ENCODE measurements around the gene PNLIPRP2. TPM values are rescaled to one million over a fixed set of nuclear protein-coding genes. Genes with fewer than 3 reads are reported as not detected.

The PNLIPRP2 gene
- polyA plus RNA-seq, 1 of the 3 experiments (the other 2 are of a cell fraction): not detected

DNA sequence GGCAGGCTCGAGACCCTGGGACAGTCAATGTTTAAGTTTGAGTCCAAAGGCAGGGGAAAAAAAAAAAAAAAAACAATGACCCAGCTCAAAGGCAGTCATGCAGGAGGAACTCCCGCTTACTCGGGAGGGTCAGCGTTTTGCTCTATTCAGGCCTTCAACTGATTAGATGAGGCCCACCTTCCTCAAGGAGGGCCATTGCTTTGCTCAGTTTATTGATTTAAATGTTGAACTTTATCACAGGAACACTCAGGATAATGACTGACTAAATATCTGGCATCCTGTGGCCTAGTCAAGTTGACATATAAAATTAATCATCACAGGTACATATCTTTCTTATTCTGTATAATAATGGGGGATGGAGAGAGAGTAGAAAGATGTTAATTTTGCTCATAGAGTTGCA lies 69.0 kb downstream of the PNLIPRP2 start:
- Histone ChIP-seq H3K4me3 (ENCODE audit: low read depth in 2 of 2, low read length in 1 of 2) (no peak overlapping the region), H4K20me1 (ENCODE audit: insufficient read depth) (no peaks in the 10 kb centered on the region), H3K9me2 (no peaks in the 10 kb centered on the region), H3K27me3 (ENCODE audit: insufficient read depth) (no peaks in the 10 kb centered on the region), H3K36me3 (replicated peaks in 1 of 2; ENCODE audit: control insufficient read depth in 1 of 2, insufficient read depth in 2 of 2, low read length in 1 of 2) (no peaks in the 10 kb centered on the region), H3F3A (replicated peaks; ENCODE audit: insufficient read depth) (no peaks in the 10 kb centered on the region), H2AFZ (ENCODE audit: low read depth) (no peak overlapping the region), H3K9me3 (no peaks in the 10 kb centered on the region), H3K79me2 (ENCODE audit: insufficient read depth) (no peaks in the 10 kb centered on the region), H3K27ac (ENCODE audit: low read depth in 2 of 2, low read length in 1 of 2) (no peak overlapping the region), H3K4me1 (ENCODE audit: control insufficient read depth in 1 of 2, insufficient read depth in 2 of 2, low read depth in 1 of 2, low read length in 1 of 2) (peaks cover 5 to 6% of the 10 kb centered on the region in 2 experiments; a peak in 1 of 4 replicates), H3K9ac (no peak overlapping the region), H3K4me2 (no peak overlapping the region)
- WGBS (ENCODE audit: low lambda C conversion rate): 89% methylated on average over 4 of the region's 4 CpGs
- TF ChIP-seq FOXM1 (IDR thresholded peaks at IDR 0.05; ENCODE audit: low read depth): no peak
- TF ChIP-seq, protein P1, sequence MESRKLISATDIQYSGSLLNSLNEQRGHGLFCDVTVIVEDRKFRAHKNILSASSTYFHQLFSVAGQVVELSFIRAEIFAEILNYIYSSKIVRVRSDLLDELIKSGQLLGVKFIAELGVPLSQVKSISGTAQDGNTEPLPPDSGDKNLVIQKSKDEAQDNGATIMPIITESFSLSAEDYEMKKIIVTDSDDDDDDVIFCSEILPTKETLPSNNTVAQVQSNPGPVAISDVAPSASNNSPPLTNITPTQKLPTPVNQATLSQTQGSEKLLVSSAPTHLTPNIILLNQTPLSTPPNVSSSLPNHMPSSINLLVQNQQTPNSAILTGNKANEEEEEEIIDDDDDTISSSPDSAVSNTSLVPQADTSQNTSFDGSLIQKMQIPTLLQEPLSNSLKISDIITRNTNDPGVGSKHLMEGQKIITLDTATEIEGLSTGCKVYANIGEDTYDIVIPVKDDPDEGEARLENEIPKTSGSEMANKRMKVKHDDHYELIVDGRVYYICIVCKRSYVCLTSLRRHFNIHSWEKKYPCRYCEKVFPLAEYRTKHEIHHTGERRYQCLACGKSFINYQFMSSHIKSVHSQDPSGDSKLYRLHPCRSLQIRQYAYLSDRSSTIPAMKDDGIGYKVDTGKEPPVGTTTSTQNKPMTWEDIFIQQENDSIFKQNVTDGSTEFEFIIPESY (IDR thresholded peaks at IDR 0.05; ENCODE audit: borderline replicate concordance, low read depth): no peak
- no peak for TF ChIP-seq EZH2phosphoT487 (IDR thresholded peaks at IDR 0.05; ENCODE audit: borderline replicate concordance, low read depth)
- no peak for TF ChIP-seq FOSL2 (IDR thresholded peaks at IDR 0.05; ENCODE audit: borderline replicate concordance, low read depth)
- TF ChIP-seq, protein P2, sequence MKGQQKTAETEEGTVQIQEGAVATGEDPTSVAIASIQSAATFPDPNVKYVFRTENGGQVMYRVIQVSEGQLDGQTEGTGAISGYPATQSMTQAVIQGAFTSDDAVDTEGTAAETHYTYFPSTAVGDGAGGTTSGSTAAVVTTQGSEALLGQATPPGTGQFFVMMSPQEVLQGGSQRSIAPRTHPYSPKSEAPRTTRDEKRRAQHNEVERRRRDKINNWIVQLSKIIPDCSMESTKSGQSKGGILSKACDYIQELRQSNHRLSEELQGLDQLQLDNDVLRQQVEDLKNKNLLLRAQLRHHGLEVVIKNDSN (IDR thresholded peaks at IDR 0.05; ENCODE audit: borderline replicate concordance, low read depth): no peak
- TF ChIP-seq SMC3 (IDR thresholded peaks at IDR 0.05; ENCODE audit: low read depth, low read length): no peak
- no peak for TF ChIP-seq NRF1 (IDR thresholded peaks at IDR 0.05; ENCODE audit: low read depth, low read length)
- no peak for TF ChIP-seq TCF12 (IDR thresholded peaks at IDR 0.05)
- no peak for TF ChIP-seq NFIC (IDR thresholded peaks at IDR 0.05; ENCODE audit: borderline replicate concordance)
- TF ChIP-seq, protein P3, sequence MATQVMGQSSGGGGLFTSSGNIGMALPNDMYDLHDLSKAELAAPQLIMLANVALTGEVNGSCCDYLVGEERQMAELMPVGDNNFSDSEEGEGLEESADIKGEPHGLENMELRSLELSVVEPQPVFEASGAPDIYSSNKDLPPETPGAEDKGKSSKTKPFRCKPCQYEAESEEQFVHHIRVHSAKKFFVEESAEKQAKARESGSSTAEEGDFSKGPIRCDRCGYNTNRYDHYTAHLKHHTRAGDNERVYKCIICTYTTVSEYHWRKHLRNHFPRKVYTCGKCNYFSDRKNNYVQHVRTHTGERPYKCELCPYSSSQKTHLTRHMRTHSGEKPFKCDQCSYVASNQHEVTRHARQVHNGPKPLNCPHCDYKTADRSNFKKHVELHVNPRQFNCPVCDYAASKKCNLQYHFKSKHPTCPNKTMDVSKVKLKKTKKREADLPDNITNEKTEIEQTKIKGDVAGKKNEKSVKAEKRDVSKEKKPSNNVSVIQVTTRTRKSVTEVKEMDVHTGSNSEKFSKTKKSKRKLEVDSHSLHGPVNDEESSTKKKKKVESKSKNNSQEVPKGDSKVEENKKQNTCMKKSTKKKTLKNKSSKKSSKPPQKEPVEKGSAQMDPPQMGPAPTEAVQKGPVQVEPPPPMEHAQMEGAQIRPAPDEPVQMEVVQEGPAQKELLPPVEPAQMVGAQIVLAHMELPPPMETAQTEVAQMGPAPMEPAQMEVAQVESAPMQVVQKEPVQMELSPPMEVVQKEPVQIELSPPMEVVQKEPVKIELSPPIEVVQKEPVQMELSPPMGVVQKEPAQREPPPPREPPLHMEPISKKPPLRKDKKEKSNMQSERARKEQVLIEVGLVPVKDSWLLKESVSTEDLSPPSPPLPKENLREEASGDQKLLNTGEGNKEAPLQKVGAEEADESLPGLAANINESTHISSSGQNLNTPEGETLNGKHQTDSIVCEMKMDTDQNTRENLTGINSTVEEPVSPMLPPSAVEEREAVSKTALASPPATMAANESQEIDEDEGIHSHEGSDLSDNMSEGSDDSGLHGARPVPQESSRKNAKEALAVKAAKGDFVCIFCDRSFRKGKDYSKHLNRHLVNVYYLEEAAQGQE (IDR thresholded peaks at IDR 0.05; ENCODE audit: low read depth, low read length): no peak
- TF ChIP-seq, protein P4, sequence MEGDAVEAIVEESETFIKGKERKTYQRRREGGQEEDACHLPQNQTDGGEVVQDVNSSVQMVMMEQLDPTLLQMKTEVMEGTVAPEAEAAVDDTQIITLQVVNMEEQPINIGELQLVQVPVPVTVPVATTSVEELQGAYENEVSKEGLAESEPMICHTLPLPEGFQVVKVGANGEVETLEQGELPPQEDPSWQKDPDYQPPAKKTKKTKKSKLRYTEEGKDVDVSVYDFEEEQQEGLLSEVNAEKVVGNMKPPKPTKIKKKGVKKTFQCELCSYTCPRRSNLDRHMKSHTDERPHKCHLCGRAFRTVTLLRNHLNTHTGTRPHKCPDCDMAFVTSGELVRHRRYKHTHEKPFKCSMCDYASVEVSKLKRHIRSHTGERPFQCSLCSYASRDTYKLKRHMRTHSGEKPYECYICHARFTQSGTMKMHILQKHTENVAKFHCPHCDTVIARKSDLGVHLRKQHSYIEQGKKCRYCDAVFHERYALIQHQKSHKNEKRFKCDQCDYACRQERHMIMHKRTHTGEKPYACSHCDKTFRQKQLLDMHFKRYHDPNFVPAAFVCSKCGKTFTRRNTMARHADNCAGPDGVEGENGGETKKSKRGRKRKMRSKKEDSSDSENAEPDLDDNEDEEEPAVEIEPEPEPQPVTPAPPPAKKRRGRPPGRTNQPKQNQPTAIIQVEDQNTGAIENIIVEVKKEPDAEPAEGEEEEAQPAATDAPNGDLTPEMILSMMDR (IDR thresholded peaks at IDR 0.05): no peak
- no peak for TF ChIP-seq JUND (IDR thresholded peaks at IDR 0.05)
- no peak for TF ChIP-seq MEF2A (IDR thresholded peaks at IDR 0.05; ENCODE audit: borderline replicate concordance, low read depth)
- CTCF ChIA-PET: interaction anchor here (0.7 to 9.2 kb wide), 7 partner anchors 10 to 485 kb away, joined by 3 to 218 read pairs (median 3); no protein-coding TSS in a partner anchor
- POLR2A ChIA-PET: no interaction called here
- DNase-seq: no peak
